C4-2B (cell line): ENCODE data around the gene RNF141.

Source experiments
- H3K27ac ChIP-seq: fragments of 450-650 bp; 2 replicates; pipeline ENCODE4 v1.5.1; 2017
- ZFX ChIP-seq: fragments of 450-650 bp; IDR thresholded peaks from 2 replicates; pipeline ENCODE4 v1.6.1; 2017
- TF ChIP-seq, protein P1 (sequence below): fragments of 450-650 bp; conservative IDR thresholded peaks from 2 replicates; pipeline ENCODE4 v1.5.1; 2017; ENCODE audit warnings: mild to moderate bottlenecking

Gene RNF141

DNA sequence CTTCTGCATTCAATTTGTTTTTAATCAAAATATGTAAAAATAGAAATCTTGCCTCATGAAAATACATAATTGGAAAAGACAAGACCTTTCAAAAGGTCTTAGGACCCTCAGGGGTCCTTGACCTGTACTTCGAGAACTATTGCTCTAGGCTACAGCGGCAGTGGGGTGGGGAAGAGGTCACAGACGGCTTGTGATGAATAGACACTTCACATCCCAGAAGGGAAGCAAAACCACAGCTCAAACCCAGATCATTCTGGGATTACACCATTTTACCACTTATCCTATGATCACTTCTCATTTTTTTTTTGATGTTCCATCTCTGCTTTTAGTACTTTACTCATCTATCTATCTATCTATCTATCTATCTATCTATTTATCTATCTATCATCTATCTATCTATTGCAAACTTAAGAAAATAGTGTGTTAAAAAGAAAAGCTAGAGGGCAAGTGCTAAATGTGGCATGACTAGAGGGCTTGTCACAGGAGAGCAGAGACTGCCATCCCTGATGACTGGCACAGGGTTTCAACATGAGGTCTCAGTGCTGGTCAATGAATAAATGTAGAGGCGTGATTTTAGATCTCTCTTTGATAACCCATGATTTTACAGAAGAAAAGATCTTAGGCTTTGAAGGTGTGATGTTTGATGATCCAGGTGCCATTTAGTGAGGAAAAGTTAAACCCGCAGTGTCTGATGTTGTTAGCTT, 37.1 kb downstream of the RNF141 start:
- no peak for TF ChIP-seq ZFX
- TF ChIP-seq, protein P1, sequence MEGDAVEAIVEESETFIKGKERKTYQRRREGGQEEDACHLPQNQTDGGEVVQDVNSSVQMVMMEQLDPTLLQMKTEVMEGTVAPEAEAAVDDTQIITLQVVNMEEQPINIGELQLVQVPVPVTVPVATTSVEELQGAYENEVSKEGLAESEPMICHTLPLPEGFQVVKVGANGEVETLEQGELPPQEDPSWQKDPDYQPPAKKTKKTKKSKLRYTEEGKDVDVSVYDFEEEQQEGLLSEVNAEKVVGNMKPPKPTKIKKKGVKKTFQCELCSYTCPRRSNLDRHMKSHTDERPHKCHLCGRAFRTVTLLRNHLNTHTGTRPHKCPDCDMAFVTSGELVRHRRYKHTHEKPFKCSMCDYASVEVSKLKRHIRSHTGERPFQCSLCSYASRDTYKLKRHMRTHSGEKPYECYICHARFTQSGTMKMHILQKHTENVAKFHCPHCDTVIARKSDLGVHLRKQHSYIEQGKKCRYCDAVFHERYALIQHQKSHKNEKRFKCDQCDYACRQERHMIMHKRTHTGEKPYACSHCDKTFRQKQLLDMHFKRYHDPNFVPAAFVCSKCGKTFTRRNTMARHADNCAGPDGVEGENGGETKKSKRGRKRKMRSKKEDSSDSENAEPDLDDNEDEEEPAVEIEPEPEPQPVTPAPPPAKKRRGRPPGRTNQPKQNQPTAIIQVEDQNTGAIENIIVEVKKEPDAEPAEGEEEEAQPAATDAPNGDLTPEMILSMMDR: no peak
- H3K27ac ChIP-seq: no peak overlapping the region

DNA sequence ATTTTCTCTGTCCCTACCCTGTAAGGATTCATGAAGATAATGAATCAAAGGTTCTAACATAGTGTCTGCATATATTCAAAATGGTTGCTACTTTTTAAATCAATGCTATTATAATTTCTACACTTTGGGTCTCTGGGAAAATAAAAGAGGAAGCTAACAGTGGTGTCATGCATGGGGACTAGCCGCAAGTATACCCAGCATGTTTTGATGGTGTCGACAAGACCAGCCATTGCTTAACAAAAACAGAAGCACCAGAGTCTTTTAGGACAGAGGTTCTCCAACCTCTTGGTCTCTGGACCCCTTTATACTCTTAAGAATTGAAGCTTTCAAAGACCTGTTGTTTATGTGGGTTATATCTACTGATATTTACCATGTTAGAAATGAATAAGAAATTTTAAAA, 37.8 kb downstream of the RNF141 start:
- TF ChIP-seq ZFX: no peak
- TF ChIP-seq, protein P1: no peak
- no peak overlapping the region for H3K27ac ChIP-seq

DNA sequence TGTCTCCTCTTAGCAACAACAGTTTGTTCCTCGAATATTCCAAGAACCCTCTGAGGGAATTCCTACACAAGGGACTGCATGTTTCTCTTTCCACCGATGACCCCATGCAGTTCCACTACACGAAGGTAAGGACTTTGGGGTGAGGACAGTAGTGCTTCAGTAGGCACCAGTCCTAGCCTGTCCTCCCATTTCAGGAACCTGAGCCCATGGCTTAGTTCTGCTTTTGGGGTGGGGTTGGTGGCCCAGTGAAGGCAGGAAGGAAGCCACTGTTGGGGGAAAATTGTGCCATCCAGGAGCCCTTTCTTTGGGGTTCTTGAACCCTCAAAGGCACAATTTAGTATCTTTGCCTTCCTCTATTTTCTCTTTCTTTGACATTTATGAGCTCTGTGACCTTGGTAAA, 38.2 kb downstream of the RNF141 start:
- no peak for TF ChIP-seq ZFX
- TF ChIP-seq, protein P1: no peak
- no peak overlapping the region for H3K27ac ChIP-seq

DNA sequence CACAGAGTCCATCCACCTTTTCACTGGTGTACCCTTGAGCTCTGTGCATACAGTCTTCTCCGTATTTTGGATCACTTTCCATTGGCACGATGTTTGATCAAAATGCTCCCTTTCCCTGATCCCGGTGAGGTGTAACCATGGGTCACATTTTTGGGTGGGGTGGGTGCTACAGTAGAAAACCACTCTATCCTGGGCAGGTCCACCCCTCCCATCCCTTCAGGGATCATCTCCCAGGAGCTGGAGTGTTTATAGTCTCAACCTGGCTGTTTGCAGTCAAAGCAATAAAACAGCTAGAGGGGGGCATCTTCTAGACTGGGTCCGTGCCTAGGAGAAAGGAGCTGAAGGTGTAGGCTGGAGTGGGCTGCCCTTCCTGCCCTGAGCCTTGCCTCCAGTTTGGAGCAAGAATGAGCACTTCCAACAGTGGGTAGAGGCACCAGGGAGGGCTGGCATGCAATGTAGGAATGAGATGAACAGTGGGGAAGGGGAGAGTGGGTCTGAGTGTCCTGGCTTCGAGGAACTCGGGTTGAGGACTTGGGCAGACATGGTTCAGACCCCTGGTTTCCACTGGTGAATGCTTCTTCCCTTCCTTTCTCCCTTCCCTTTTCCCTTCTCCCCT, 38.8 kb downstream of the RNF141 start:
- no peak for TF ChIP-seq ZFX
- TF ChIP-seq, protein P1: no peak
- no peak overlapping the region for H3K27ac ChIP-seq

DNA sequence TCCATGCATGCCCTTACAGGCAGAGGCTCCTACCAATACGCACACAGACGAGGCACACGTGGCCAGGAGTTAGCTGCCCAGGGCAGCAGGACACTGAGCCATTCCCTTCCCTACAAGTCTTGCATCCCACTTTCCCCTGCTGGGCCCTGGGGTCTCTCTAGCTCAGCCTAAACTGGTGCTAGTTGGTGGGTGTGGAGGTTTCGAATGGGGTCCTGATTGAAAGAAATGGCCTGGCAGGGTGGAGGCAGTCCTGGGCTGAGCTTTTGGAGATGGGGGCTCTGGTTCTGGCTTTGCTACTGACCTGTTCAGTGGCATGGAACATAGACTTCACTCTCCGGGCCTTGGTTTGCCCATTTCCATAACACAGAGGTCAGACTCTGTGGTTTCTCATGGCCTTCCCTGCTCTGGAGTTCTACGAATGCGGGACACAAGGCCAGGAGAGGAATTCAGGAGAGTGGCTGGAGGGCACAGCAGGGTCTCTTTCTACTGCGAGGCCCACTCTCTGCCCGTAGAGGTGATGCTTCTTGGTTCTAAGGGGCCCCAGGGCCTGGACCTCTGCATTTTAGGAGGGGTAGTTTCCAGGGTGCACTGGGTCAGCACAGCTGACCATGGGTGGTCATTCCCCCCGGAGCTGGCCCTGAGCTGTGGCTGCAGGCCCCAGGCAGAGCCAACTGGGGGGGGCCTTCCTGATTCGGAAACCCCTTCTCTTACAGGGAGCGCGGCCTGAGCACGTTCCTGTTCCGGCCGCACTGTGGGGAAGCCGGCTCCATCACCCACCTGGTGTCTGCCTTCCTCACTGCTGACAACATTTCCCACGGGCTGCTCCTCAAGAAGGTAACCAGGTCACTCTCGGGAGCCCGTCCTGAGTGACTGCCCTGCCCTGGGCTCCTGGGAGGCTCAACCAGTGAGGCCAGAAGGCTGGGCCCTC, 40.0 kb downstream of the RNF141 start:
- H3K27ac ChIP-seq: no peak overlapping the region
- TF ChIP-seq ZFX: no peak
- TF ChIP-seq, protein P1: no peak

DNA sequence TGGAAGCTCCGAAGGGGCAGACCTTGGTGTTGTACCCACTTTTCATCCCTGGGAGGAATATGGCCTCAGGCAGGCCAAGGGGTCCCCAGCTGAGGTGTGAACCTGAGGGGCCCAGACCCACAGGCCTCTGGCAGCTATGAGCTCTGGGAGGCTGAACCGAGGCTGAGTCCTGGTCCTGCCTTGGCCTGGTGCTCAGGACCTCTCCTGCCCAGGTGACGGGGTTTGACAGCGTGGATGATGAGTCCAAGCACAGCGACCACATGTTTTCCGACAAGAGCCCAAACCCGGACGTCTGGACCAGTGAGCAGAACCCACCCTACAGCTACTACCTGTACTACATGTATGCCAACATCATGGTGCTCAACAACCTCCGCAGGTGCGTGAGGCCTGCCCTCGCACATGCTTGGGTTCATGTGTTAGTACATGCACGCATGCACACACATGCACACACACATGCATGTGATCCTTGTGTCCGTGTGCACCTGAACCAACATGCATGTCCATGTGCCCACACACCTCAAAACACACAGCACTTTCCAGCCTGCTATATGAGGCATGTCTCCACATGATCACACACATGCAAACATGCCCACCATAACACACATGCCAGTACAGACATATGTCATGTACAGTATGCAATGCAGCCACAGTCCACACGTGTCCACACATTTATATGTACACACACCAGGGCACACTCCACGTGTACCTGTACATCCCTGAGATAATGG, 40.9 kb downstream of the RNF141 start:
- no peak for TF ChIP-seq ZFX
- TF ChIP-seq, protein P1: no peak
- no peak overlapping the region for H3K27ac ChIP-seq
